Measurements from ENCODE around the gene BIRC2.

BIRC2 gene

DNA sequence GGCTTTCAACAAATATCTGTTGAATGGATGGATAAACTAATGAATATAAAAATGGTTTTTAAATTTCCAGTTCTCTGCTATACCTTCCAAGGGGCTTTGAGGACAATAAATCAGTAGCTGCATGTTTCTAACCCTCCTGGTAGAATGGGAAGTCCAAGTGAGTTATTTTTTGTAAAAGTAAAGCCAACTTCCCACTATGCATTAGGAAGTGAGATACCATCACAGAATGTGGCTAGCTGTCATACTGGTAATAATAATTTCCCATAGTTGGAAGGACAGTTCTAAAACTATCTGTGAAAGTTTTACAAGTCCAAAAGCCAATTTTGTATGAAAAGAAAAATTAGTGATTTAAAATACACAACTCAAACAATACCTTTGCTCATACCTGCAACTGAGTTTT, 55.5 kb downstream of the BIRC2 start:
- DNase-seq (ENCODE audit: low read depth) = no peak

- DNase-seq (ENCODE audit: low read depth) = no peak
Observed at GRCh38 chr11:102405501-102405900, 58.5 kb downstream of the BIRC2 start.

- no peak for DNase-seq (ENCODE audit: low read depth)
Observed at GRCh38 chr11:102406099-102406498, 59.1 kb downstream of the BIRC2 start.

- no peak for DNase-seq (ENCODE audit: low read depth)
Observed at GRCh38 chr11:102407901-102408300, 60.9 kb downstream of the BIRC2 start.

DNA sequence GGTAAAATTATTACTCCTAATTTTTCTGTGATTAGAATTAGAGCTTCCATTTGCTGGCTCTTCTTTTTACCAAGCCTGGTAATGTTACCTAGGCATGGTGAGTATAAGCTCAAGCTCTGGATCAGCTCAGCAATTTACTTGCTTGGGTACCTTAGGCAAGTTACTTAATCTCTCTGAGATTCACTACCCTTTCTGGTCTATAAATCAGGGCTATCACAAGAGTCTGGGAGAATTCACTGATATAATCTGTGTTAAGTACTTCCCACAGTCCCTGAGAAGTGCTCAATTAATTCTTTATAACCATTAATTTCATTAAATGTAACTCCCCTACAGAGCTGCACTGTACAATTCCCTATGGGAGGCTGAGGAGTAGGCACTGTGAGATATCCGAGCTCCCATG, 61.3 kb downstream of the BIRC2 start:
- no peak for DNase-seq (ENCODE audit: low read depth)

- DNase-seq (ENCODE audit: low read depth) = no peak
Observed at GRCh38 chr11:102410382-102410784, 63.4 kb downstream of the BIRC2 start.

DNA sequence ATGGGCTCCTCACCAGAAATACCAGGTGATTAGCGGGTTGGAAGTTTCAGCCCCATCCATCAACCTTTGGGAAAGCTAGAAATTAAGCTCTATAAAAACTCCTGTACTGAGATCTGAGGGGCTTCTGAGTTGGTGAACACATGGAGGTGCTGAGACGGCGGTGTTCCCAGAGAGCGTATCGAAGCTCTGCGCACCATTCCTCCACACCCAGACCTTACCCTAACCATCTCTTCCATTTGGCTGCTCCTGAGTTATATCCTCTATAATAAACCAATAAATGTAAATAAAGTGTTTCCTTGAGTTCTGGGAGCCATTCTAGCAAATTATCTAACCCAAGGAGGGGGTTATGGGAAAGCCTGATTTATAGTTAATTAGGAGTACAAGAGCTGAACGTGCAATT, 64.1 kb downstream of the BIRC2 start:
- DNase-seq (ENCODE audit: low read depth) = no peak

DNA sequence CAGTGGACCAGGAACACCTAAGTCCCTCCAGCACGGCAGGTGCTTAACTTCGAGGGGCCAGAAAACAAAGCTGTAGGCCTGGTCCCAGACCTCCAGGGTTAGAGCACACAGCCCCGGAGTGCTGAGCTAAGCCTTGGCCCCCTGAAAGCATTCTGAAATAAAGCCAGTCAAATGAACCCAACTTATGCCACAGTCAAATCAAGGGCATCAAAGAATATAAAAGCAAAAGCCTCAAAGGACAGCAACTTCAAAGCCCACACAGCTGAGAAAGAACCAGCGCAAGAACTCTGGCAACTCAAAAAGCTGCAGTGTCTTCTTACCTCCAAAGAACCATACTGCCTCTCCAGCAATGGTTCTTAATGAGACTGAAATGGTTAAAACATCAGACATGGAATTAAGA, 66.5 kb downstream of the BIRC2 start:
- DNase-seq (ENCODE audit: low read depth) = no peak

- no peak for DNase-seq (ENCODE audit: low read depth)
Observed at GRCh38 chr11:102414559-102414958, 67.5 kb downstream of the BIRC2 start.

DNA sequence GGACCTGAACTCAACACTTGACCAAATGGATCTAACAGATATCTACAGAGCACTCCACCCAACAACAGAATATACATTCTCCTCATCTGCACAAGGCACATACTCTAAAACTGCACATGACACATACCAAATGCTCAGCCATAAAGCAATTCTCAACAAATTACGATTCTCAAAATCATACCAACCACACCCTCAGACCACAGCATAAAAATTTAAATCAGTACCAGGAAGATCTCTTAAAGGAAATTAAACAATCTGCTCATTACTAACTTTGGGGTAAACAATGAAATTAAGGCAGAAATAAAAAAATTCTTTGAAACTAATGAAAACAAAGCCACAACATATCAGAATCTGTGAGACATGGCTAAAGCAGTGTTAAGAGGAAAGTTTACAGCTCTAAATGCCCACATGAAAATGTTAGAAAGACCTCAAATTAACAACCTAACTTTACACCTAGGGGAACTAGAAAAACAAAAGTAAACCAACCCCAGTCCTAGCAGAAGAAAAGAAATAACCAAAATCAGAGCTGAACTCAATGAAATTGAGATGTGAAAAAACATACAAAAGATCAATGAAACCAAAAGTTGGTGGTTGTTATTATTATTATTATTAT, 68.4 kb downstream of the BIRC2 start:
- DNase-seq (ENCODE audit: low read depth) = no peak

- no peak for DNase-seq (ENCODE audit: low read depth)
Observed at GRCh38 chr11:102416976-102417375, 70.0 kb downstream of the BIRC2 start.

DNA sequence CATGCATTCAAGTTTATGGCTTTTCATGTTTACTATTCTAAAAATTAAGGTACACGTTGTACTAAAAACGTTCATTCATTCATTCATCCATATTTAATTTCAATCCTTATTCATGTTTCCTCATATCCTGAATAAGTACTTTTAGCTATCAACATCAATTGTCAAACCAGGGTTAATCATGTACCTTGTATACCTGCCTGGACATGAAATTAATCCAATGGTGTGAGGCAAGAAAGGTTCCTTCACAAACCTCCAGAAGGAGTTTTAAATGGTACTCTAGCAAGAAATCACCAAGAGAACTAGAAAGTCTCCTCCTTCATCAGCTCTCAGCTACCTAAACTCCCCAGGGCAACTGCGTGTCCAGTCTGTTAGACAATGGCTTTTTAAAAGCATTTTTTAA, 72.2 kb downstream of the BIRC2 start:
- DNase-seq (ENCODE audit: low read depth) = no peak

GRCh38 chr11:102420547-102420946, 73.5 kb downstream of the BIRC2 start:
- no peak for DNase-seq (ENCODE audit: low read depth)

GRCh38 chr11:102421261-102421660, 74.2 kb downstream of the BIRC2 start:
- DNase-seq (ENCODE audit: low read depth) = no peak

GRCh38 chr11:102422817-102423712, 76.1 kb downstream of the BIRC2 start:
- DNase-seq (ENCODE audit: low read depth) = no peak

DNA sequence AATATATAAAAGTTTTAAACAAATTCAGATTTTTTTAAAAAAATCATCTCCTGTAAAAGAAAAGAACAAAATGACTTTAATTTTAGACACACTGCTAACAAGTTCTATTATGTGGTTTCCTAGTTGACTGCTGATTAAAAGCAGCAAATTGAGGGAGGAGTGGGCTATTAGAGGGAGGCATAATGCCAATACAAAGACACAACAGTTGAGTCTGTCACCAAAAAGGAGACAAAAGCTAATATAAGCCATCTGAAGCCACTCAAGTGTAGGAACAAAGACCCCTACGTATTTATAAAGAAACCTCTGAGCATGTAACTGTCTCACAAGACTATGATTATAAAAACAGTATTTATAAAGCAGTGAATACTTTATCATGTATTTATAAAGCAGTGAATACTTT, 76.9 kb downstream of the BIRC2 start:
- no peak for DNase-seq (ENCODE audit: low read depth)

GRCh38 chr11:102426000-102426399, 79.0 kb downstream of the BIRC2 start:
- no peak for DNase-seq (ENCODE audit: low read depth)

DNA sequence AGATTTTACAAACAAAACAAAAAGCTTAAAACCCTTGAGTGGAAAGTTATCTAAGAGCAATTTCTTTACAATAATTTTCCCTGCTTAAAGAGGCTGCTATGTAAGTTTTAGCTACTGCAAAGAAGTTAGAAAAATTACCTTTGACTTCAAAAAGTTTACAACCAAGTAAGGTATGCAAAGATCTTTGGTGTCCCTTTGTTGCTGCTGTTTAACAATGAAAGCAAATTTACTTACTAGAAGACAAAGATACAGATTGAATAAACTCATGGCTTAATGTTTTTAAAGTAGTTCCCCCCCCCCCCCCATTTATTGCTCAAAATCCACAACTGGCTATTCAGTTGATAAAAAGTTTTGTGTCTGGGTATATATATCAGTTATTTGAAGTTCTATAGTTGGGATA, 79.6 kb downstream of the BIRC2 start:
- no peak for DNase-seq (ENCODE audit: low read depth)

GRCh38 chr11:102427068-102427467, 80.1 kb downstream of the BIRC2 start:
- DNase-seq (ENCODE audit: low read depth) = no peak
